Mucosa of descending colon (tissue), 3 donors: ENCODE results near the gene ITGB1. TPM values are rescaled to one million over a fixed set of nuclear protein-coding genes. Genes with fewer than 3 reads are reported as not detected.
A peak's percentile ranks its signal among the peaks of the same experiment; 100 is the strongest.

Experiments
- ATAC-seq: fragments of 200-7000 bp; cut with Tn5 transposase; one replicate; pipeline ENCODE4 v1.9.1; 2020; ENCODE audit warnings: mild to moderate bottlenecking, moderate library complexity
- DNase-seq, 3 donors: peaks; one replicate each; pipeline ENCODE4 v3.0.0-alpha.2; 2020
- H3K36me3 ChIP-seq: fragments of 200-600 bp; one replicate; pipeline ENCODE4 v1.8.0; 2021; ENCODE audit warnings: low read depth, mild to moderate bottlenecking
- H3K4me1 ChIP-seq: fragments of 200-600 bp; one replicate; pipeline ENCODE4 v1.8.0; 2021; ENCODE audit warnings: low read depth, mild to moderate bottlenecking
- H3K4me3 ChIP-seq: fragments of 200-600 bp; one replicate; pipeline ENCODE4 v1.8.0; 2021; ENCODE audit warnings: mild to moderate bottlenecking
- H3K9me3 ChIP-seq: fragments of 200-600 bp; one replicate; pipeline ENCODE4 v1.8.0; 2021; ENCODE audit warnings: mild to moderate bottlenecking
- CTCF ChIP-seq: fragments of 200-600 bp; IDR thresholded peaks from one replicate; pipeline ENCODE4 v1.8.0; 2022; ENCODE audit warnings: antibody characterized with exemption, mild to moderate bottlenecking
- intact Hi-C, 2 donors: fragments of 100-400 bp; cut with DNase I in 1 of 2; cut with micrococcal nuclease in 1 of 2; formaldehyde crosslinking; loops; one replicate each; pipeline versions ENCODE4 v1.11.0 to v1.11.1; 2022; cut with DNase I, micrococcal nuclease
- total RNA-seq, 3 donors: library from RNA; stranded (reverse); fragmentation: NEBNext Ultra II Directional in 2 of 3; extraction: Animal tissue kit (Norgen Biotek cat#: 25700) in 2 of 3; gene quantifications; one replicate each; pipeline versions ENCODE4 v1.2.1 to v1.2.4, GENCODE V29; 2021 to 2023
- donor health status: DM: no; HTN: no; CAD: no; lungs with moderate emphysema.
- donor health status: DM: no; HTN: no; CAD: no.
- donor health status: DM: no; HTN: yes; CAD: no.

The ITGB1 gene
- total RNA-seq, 3 donors from 2014 or later = 268 to 515 (median 274) TPM

- TF ChIP-seq CTCF = no peak
- ATAC-seq (no peak), DNase-seq (no peak)
- no peaks in the 10 kb centered on the region for H3K36me3 ChIP-seq
- peaks cover 31% of the 10 kb centered on the region for H3K4me1 ChIP-seq
- no peak overlapping the region for H3K4me3 ChIP-seq
- intact Hi-C loops = no loop called here
- H3K9me3 ChIP-seq = no peaks in the 10 kb centered on the region
Observed at GRCh38 chr10:32947586-32947985, 10.4 kb downstream of the ITGB1 start.

- no peak for TF ChIP-seq CTCF
- no peak overlapping the region for H3K4me3 ChIP-seq
- ATAC-seq (no peak), DNase-seq (no peak)
- intact Hi-C loops = no loop called here
- no peaks in the 10 kb centered on the region for H3K9me3 ChIP-seq
- H3K4me1 ChIP-seq = peaks cover 32% of the 10 kb centered on the region
- no peaks in the 10 kb centered on the region for H3K36me3 ChIP-seq
Observed at GRCh38 chr10:32946108-32946507, 11.9 kb downstream of the ITGB1 start.

DNA sequence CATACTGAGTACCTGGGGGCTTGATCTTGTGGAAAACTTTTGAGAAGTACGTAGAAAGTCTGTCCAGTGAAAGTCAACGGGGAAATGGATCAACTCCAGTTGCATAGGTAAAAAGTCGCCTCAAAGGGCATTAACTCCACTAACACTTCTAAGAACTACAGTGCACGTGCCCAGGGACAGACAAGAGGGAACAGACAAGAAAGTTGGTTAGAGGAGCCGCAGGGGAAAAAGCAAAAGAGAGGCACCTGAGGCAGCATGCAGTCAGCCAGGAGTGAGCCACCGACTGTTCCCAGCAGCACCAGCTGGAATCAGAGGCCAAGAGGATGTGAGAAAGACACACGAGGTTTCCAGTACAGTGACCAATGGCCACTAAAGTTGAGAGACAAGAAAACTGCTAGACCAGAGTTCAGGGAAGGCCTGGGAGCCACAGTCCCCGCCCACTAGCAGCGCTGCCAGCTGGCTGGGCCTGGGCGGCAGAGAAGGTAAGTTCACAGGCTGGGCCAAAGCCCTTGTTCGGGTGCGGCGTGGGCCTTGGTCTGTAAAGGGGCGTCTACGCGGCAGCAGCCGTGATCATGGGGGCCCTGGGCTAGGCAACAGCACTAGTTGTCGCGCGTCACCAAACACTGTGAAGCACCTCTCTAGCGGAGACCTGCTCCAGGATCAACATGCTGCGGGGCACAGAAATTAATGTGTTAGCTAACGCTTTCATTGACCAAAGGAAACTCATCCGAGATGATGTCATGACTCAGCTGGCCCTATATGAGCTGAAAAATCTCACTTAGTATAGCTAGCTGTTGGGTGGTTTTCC is 14.0 kb downstream of the ITGB1 start:
- Histone ChIP-seq H3K9me3 (no peaks in the 10 kb centered on the region), H3K4me3 (no peak overlapping the region), H3K4me1 (peaks cover 36% of the 10 kb centered on the region), H3K36me3 (no peaks in the 10 kb centered on the region)
- TF ChIP-seq CTCF = no peak
- DNase-seq (peak; percentile 33 to 68 (median 61)), ATAC-seq (peak; percentile 85)
- intact Hi-C loops = no loop called here

- DNase-seq (no peak), ATAC-seq (no peak)
- no peak for TF ChIP-seq CTCF
- Histone ChIP-seq H3K4me3 (no peak overlapping the region), H3K9me3 (no peaks in the 10 kb centered on the region), H3K36me3 (no peaks in the 10 kb centered on the region), H3K4me1 (peaks cover 43% of the 10 kb centered on the region)
- intact Hi-C loops = no loop called here
Observed at GRCh38 chr10:32943395-32943794, 14.6 kb downstream of the ITGB1 start.

GRCh38 chr10:32942081-32942480 is 15.9 kb downstream of the ITGB1 start:
- H3K9me3 ChIP-seq = no peaks in the 10 kb centered on the region
- TF ChIP-seq CTCF = no peak
- H3K4me1 ChIP-seq = peaks cover 50% of the 10 kb centered on the region
- ATAC-seq (no peak), DNase-seq (no peak)
- intact Hi-C loops = no loop called here
- H3K36me3 ChIP-seq = no peaks in the 10 kb centered on the region
- H3K4me3 ChIP-seq = no peak overlapping the region
